ENCODE results near the gene TPK1. TPM values are rescaled to one million over a fixed set of nuclear protein-coding genes. Genes with fewer than 3 reads are reported as not detected.
A peak's percentile ranks its signal among the peaks of the same experiment; 100 is the strongest.

TPK1 gene
- 10 to 100 TPM in 3 of 6 donors, 1 to 10 TPM in 3; 4.2 to 12.3 (median 9.1) TPM for total RNA-seq

GRCh38 chr7:144835652-144836544 lies at the start of gene TPK1:
TPK1 (minus strand) TSS chr7:144836053; CDS start chr7:144835602, 451 bp downstream.
- no peaks in the 10 kb centered on the region for H3K9me3 ChIP-seq
- H3K27ac ChIP-seq: peak within 1 kb of the TSS; percentile 95 to 99 (median 98)
- DNase-seq: peak; percentile 95 to 98
- TF ChIP-seq POLR2AphosphoS5 (IDR thresholded peaks at IDR 0.05) (peak; percentile 88), POLR2A (IDR thresholded peaks at IDR 0.05) (peak in 3 of 4 donors; percentile 85 to 96 (median 94)), CTCF (IDR thresholded peaks at IDR 0.05) (peak in 1 of 6 experiments; percentile 11), EP300 (IDR thresholded peaks at IDR 0.05) (peak in 2 of 4 donors; percentile 52 to 75)
- WGBS, 2 donors: 12 to 13% methylated on average over 16 to 50 of the region's 81 CpGs
- H3K36me3 ChIP-seq: no peaks in the 10 kb centered on the region
- H3K4me1 ChIP-seq: peaks cover 12 to 20% (median 14%) of the 10 kb centered on the region in 4 donors
- H3K27me3 ChIP-seq: no peaks in the 10 kb centered on the region
- ATAC-seq (ENCODE audit: low FRiP score in 2 of 2): peak; percentile 98
- H3K4me3 ChIP-seq: peak within 1 kb of the TSS; percentile 69 to 85 (median 78)

- Histone ChIP-seq H3K36me3 (no peaks in the 10 kb centered on the region), H3K4me1 (no peaks in the 10 kb centered on the region), H3K4me3 (no peak overlapping the region), H3K9me3 (no peaks in the 10 kb centered on the region), H3K27me3 (no peaks in the 10 kb centered on the region), H3K27ac (no peak overlapping the region)
- DNase-seq: no peak
- 73 to 76% methylated on average over 6 of the region's 6 CpGs for WGBS, 2 donors
- TF ChIP-seq POLR2AphosphoS5 (IDR thresholded peaks at IDR 0.05) (no peak), EP300 (IDR thresholded peaks at IDR 0.05) (no peak), POLR2A (IDR thresholded peaks at IDR 0.05) (no peak), CTCF (IDR thresholded peaks at IDR 0.05) (no peak)
- no peak for ATAC-seq (ENCODE audit: low FRiP score in 2 of 2)
Measured at GRCh38 chr7:144885478-144885877, 49.6 kb upstream of the TPK1 start.

- ATAC-seq (ENCODE audit: low FRiP score in 2 of 2) (no peak), DNase-seq (no peak)
- WGBS, 2 donors: 53 to 59% methylated on average over 2 of the region's 2 CpGs
Measured at GRCh38 chr7:144884896-144885295, 49.0 kb upstream of the TPK1 start.

GRCh38 chr7:144873316-144873845 lies 37.5 kb upstream of the TPK1 start:
- DNase-seq (no peak), ATAC-seq (ENCODE audit: low FRiP score in 2 of 2) (no peak)
- whole genome bisulfite sequencing, 2 donors: 86 to 89% methylated on average over 13 of the region's 13 CpGs
- Histone ChIP-seq H3K4me1 (no peaks in the 10 kb centered on the region), H3K27ac (no peak overlapping the region), H3K27me3 (no peaks in the 10 kb centered on the region), H3K36me3 (no peaks in the 10 kb centered on the region), H3K9me3 (no peaks in the 10 kb centered on the region), H3K4me3 (no peak overlapping the region)
- TF ChIP-seq CTCF (IDR thresholded peaks at IDR 0.05) (no peak), POLR2A (IDR thresholded peaks at IDR 0.05) (no peak), EP300 (IDR thresholded peaks at IDR 0.05) (no peak), POLR2AphosphoS5 (IDR thresholded peaks at IDR 0.05) (no peak)

More at GRCh38 chr7:144884896-144885295, 49.0 kb upstream of the TPK1 start:
- Histone ChIP-seq H3K27me3 (no peaks in the 10 kb centered on the region), H3K4me3 (no peak overlapping the region), H3K9me3 (no peaks in the 10 kb centered on the region), H3K36me3 (no peaks in the 10 kb centered on the region), H3K27ac (no peak overlapping the region), H3K4me1 (no peaks in the 10 kb centered on the region)
- TF ChIP-seq CTCF (IDR thresholded peaks at IDR 0.05): no peak
- TF ChIP-seq EP300 (IDR thresholded peaks at IDR 0.05): no peak

Data from upper lobe of left lung (tissue), 6 donors.